ENCODE measurements around the gene ECI2.
"Not testable (repeated sequence)": the region's sequence is repeated elsewhere in the genome, so short reads cannot be mapped to it uniquely, and the experiment has no call there.

Gene ECI2

GRCh38 chr6:4102687-4103244 is 32.6 kb downstream of the ECI2 start:
- no peak for DNase-seq (ENCODE audit: low read depth in 2 of 2)

GRCh38 chr6:4101298-4101697 is 34.1 kb downstream of the ECI2 start:
- DNase-seq (ENCODE audit: low read depth in 2 of 2): no peak

GRCh38 chr6:4100655-4101054 is 34.7 kb downstream of the ECI2 start:
- DNase-seq (ENCODE audit: low read depth in 2 of 2): no peak

GRCh38 chr6:4093288-4093687 is 42.1 kb downstream of the ECI2 start:
- no peak for DNase-seq (ENCODE audit: low read depth in 2 of 2)

- no peak for DNase-seq (ENCODE audit: low read depth in 2 of 2)
Measured at GRCh38 chr6:4091941-4092340, 43.4 kb downstream of the ECI2 start.

- not testable (repeated sequence) for DNase-seq (ENCODE audit: low read depth in 2 of 2)
Measured at GRCh38 chr6:4090043-4090442, 45.3 kb downstream of the ECI2 start.

GRCh38 chr6:4088704-4089103 is 46.7 kb downstream of the ECI2 start:
- no peak for DNase-seq (ENCODE audit: low read depth in 2 of 2)

- no peak for DNase-seq (ENCODE audit: low read depth in 2 of 2)
Measured at GRCh38 chr6:4085332-4085700, 50.1 kb downstream of the ECI2 start.

- no peak for DNase-seq (ENCODE audit: low read depth in 2 of 2)
Measured at GRCh38 chr6:4084444-4085331, 50.7 kb downstream of the ECI2 start.

GRCh38 chr6:4078691-4079471 is 56.5 kb downstream of the ECI2 start, which contains the start of gene FAM217A:
TSS of gene FAM217A (minus strand) at chr6:4079137. CDS start at chr6:4077414, 1,723 bp downstream.
- no peak for DNase-seq (ENCODE audit: low read depth in 2 of 2)

GRCh38 chr6:4074478-4075235 is 60.7 kb downstream of the ECI2 start:
- DNase-seq (ENCODE audit: low read depth in 2 of 2): no peak

GRCh38 chr6:4071330-4071729 is 64.0 kb downstream of the ECI2 start:
- DNase-seq (ENCODE audit: low read depth in 2 of 2): no peak

- no peak for DNase-seq (ENCODE audit: low read depth in 2 of 2)
Measured at GRCh38 chr6:4069199-4069598, 66.2 kb downstream of the ECI2 start.

GRCh38 chr6:4067673-4068072 is 67.7 kb downstream of the ECI2 start:
- DNase-seq (ENCODE audit: low read depth in 2 of 2): no peak

- DNase-seq (ENCODE audit: low read depth in 2 of 2): no peak
Measured at GRCh38 chr6:4066029-4066755, 69.2 kb downstream of the ECI2 start.
